Gastroesophageal sphincter (tissue), 3 donors: ENCODE results near the gene ATP6V0A4.

Experiments used
- CTCF ChIP-seq, 4 experiments: fragments of 200-600 bp in 2 of 4; fragments of 450-650 bp in 2 of 4; sonication (generic) in 1 of 4; IDR thresholded peaks; one replicate each; pipeline ENCODE4 v1.5.1; 2017 to 2019; ENCODE audit warnings: antibody characterized with exemption in 4 of 4, mild to moderate bottlenecking in 2 of 4, moderate library complexity in 2 of 4
- EP300 ChIP-seq: sonication (generic); formaldehyde crosslinking; IDR thresholded peaks from one replicate; pipeline ENCODE4 v1.6.1; 2017; ENCODE audit warnings: antibody characterized with exemption, mild to moderate bottlenecking
- POLR2AphosphoS5 ChIP-seq: sonication (generic); formaldehyde crosslinking; IDR thresholded peaks from one replicate; pipeline ENCODE4 v1.6.1; 2017; ENCODE audit warnings: antibody characterized with exemption

DNA sequence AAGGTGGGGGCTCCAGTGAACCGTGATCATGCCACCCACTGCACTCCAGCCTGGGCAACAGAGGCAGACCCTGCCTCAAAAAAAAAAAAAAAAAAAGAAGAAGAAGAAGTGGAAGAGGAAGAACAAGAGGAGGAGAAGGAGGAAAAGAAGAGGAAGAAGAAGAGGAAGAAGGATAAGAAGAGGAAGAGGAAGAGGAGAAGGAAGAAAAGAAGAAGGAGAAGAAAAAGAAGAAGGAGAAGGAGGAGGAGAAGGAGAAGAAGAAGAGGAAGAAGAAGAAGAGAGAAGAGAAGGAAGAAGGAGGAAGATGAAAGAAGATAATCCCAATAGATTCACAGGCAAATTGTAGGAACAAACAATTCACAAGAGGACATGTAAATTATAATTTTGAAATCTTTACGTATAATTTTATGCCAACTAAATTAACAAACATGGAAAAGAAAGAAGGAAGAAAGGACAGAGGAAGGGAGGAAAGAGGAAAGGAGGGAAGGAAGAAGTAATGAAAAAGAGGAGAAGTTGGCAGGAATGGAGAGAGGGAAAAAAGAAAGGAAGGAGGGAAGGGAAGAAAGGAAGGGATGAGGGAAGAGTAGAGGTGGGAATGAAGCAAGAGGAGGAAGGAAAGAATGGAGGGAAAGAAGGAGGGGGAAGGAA is 100.3 kb downstream of the ATP6V0A4 start:
- no peak for TF ChIP-seq CTCF (IDR thresholded peaks at IDR 0.05)
- no peak for TF ChIP-seq EP300
- no peak for TF ChIP-seq POLR2AphosphoS5
